Measurements from ENCODE around the gene SNX20.

SNX20 gene

DNA sequence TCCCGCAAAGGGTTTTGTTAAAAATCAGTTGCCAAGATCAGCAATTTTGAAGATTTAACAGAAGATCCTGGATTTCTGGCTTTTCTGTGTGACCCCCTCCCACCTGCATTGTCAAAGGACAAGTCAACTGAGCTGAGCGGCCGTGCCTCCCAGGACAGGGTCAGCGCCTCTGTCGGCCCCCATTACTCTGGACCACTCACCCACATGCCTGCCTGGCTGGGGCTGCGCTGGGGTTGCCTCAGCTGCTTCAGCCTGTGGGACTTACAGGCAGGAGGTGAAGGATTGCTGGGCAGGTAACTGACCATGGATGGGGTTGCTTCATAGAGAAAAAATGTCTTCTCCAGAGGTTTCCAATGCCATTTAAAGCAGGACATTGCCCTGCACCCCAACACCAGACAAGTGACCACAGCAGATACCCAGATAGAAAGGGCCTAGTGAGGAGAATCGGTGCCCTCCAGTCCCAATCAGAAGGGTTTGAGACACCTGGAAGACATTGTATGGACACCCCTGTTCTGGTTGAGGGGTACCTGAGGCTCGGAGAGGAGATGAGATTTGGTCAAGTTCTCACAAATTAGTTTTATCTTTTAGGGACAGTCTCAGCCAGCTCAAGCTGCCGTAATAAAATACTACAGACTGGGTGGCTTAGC is 52.8 kb downstream of the SNX20 start:
- TF ChIP-seq, protein P1, sequence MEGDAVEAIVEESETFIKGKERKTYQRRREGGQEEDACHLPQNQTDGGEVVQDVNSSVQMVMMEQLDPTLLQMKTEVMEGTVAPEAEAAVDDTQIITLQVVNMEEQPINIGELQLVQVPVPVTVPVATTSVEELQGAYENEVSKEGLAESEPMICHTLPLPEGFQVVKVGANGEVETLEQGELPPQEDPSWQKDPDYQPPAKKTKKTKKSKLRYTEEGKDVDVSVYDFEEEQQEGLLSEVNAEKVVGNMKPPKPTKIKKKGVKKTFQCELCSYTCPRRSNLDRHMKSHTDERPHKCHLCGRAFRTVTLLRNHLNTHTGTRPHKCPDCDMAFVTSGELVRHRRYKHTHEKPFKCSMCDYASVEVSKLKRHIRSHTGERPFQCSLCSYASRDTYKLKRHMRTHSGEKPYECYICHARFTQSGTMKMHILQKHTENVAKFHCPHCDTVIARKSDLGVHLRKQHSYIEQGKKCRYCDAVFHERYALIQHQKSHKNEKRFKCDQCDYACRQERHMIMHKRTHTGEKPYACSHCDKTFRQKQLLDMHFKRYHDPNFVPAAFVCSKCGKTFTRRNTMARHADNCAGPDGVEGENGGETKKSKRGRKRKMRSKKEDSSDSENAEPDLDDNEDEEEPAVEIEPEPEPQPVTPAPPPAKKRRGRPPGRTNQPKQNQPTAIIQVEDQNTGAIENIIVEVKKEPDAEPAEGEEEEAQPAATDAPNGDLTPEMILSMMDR (IDR thresholded peaks at IDR 0.05), result no peak

DNA sequence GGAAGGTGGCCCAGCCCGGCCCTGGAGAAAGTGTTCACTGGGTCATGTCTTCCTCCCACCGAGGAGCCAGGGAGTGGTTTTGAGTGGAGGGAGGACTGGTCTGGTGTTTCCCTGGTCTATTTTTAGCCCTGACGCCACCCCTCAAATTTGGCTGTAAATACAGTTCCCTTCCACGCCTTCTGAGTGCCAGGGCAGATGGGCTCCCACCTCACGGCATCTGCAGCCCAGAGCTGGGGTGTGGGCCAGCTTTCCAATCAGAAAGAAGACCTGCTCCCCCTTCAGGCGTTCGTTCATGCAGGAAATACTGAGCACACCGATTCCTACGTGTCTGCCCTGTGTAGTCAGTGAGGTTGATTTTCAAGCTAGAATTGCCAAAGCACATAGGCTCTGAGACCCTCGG is 53.7 kb downstream of the SNX20 start:
- TF ChIP-seq, protein P1 (IDR thresholded peaks at IDR 0.05), result no peak

DNA sequence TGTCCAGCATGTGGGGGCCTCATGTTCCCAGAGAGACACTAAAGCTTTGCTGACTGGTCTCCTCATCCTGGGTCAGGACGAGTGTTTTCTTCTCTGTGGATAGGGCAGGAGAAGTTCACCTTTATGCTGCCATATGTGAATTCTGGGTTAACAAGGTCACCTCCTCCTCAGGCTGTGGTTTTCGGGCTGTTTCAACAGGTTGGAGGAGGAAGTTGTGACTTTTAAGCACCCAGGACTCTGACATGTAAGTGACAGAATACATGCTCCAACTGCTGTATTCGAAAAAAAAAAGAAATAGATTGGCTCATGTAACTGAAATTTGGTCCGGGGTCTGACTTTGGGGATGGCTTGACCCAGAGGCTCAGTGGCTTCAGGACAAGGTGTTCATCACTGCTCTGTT is 54.2 kb downstream of the SNX20 start:
- TF ChIP-seq, protein P1 (IDR thresholded peaks at IDR 0.05), result no peak

DNA sequence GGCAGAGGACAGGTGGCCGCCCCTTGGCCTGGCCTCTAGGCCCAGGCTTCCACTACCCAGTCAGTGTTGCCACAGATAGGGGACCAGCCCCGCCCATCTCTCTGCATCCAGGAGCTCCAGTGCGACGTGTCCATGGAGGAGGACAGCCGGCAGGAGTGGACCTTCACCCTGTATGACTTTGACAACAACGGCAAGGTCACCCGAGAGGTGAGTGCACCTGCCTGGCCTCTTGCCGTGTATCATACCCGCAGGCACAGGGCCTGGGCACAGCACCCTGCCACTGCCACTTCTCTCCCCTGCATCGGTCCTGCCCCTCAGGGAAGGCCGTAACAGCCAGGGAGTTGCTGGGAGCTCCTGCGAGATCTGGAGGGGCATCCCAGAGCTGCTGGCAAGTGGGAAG is 55.7 kb downstream of the SNX20 start:
- TF ChIP-seq, protein P1 (IDR thresholded peaks at IDR 0.05), result no peak

DNA sequence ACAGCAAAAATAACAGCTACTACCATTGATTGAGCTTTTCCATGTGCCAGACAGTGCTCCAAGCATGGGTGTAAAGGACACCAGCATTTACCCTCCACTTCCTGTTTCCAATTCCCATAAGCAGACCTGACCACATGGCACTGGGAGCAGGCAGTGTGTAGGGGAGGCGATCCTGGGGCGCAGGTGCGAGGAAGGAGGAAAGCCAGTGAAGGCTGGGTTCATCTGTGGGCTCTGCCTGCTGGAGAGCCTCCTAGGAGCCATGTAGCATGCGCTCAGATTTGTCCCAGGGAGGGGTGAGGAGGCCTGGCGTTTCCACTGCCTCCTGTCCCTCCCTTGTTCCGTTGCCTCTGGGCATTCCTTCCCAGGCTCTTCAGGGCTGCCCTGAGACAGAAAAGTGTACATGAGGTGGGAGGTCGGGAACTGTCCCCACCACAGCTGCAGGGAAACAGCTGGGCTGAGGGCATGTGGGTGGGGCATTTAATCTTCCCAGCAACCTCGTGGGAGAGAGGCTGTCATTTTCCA is 56.6 kb downstream of the SNX20 start:
- TF ChIP-seq, protein P1 (IDR thresholded peaks at IDR 0.05), result no peak

DNA sequence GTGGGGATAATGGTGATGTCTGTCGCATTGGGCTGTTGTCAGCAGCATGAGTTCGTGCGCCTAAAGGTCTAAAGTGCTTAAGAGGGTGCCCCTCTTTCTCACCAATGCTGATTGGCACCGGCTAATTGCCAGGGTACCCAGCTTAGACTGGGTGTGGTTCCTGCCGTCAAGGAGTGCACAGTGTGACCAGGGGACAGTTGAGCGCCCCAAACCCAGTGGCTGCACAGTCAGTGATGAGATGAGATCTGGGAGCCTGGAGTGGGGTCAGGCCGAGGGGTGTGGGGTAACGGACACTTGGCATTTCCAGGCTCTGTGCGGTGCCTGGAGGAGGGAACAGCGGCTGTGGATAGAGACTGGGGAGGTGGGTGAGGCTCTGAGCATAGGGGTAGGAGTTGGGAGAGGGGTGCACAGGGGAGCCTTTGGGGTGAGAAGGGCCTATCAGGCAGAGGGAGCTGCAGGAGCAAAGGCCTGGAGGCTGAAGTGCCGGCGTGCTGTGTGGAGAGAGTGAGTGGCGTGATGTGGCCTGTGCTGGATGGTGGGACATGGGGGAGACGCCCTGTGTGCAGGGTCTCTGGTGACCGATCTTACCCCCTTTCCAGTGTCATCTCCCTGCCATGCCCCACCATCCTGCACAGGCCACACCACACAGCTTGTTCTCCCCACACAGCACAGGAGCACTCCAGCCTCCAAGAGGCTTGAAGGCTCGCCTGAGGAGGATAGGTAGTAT is 58.3 kb downstream of the SNX20 start:
- TF ChIP-seq, protein P1 (IDR thresholded peaks at IDR 0.05), result no peak

DNA sequence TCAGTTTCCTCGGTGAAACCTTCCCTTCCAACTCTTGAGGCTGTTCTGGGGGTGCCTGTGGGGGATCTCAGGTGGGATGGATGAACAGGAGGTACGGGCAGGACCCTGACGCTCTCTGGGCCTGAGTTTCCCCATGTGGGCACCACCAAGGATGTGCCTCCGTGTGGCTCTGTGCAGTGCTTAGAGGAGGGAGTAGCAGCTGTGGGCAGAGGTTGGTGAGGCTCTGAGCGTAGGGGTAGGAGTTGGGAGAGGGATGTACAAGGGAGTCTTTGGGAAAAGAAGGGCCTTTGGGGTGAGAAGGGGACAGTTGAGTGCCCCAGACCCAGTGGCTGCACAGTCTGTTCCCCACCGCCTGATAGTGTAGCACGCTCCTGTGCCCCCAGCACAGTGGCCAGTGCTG is 59.1 kb downstream of the SNX20 start:
- TF ChIP-seq, protein P1 (IDR thresholded peaks at IDR 0.05), result no peak

Measured in LNCAP (cell line).